A549 (cell line): ENCODE measurements around the gene CYP4F2.

Source experiments
- BCL3 ChIP-seq: fragments of >200 bp; sonication (Bioruptor Twin); formaldehyde crosslinking; IDR thresholded peaks from 3 replicates; pipeline ENCODE4 v1.6.1; 2016
- CEBPB ChIP-seq, 2 experiments: fragments of >200 bp in 1 of 2; sonication (Bioruptor Twin) in 1 of 2; formaldehyde crosslinking in 1 of 2; IDR thresholded peaks; 2 replicates each; pipeline ENCODE4 v1.6.1; 2012 to 2016
- CTCF ChIP-seq: fragments of >200 bp; sonication (Bioruptor Twin); formaldehyde crosslinking; IDR thresholded peaks from 3 replicates; pipeline ENCODE4 v1.5.1; 2016
- EHMT2 ChIP-seq: fragments of 200-600 bp; sonication (generic); IDR thresholded peaks from 2 replicates; pipeline ENCODE4 v1.6.1; 2016; ENCODE audit warnings: antibody characterized with exemption, low read depth, mild to moderate bottlenecking, moderate library complexity
- NR3C1 ChIP-seq: fragments of >200 bp; sonication (Bioruptor Twin); formaldehyde crosslinking; IDR thresholded peaks from 3 replicates; pipeline ENCODE4 v1.6.1; 2017
- POLR2A ChIP-seq: IDR thresholded peaks from 2 replicates; pipeline ENCODE4 v1.6.1; 2012; ENCODE audit warnings: mild to moderate bottlenecking, low read length
- RAD21 ChIP-seq, 2 experiments: fragments of >200 bp in 1 of 2; sonication (Bioruptor Twin) in 1 of 2; formaldehyde crosslinking in 1 of 2; IDR thresholded peaks in 1 of 2; conservative IDR thresholded peaks in 1 of 2; 2 replicates in 1 of 2; 3 replicates in 1 of 2; pipeline ENCODE4 v1.6.1; 2012 to 2018; ENCODE audit warnings: inconsistent platforms in 1 of 2

- TF ChIP-seq CTCF (no peak), NR3C1 (no peak), EHMT2 (no peak), CEBPB (IDR thresholded peaks at IDR 0.05) (no peak), POLR2A (no peak), BCL3 (no peak), RAD21 (conservative IDR thresholded peaks at IDR 0.05 in 1 of 2, IDR thresholded peaks at IDR 0.05 in 1 of 2) (no peak)
Observed at GRCh38 chr19:15902254-15902653, 4.4 kb upstream of the CYP4F2 start.
